GM18511 (cell line): ENCODE results near the gene PSENEN.

Source experiments
- ATAC-seq: cut with Tn5 transposase; IDR thresholded peaks from one replicate; pipeline ENCODE4 v1.9.1; 2021; ENCODE audit warnings: mild to moderate bottlenecking, moderate library complexity; ENCODE audit not compliant: unreplicated experiment

PSENEN gene, protein sequence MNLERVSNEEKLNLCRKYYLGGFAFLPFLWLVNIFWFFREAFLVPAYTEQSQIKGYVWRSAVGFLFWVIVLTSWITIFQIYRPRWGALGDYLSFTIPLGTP

GRCh38 chr19:35745328-35746086 is at the start of gene PSENEN, which contains the start of gene U2AF1L4:
PSENEN (plus strand) TSS chr19:35745651; CDS start chr19:35745931, 280 bp downstream.
U2AF1L4 (minus strand) TSS chr19:35745418; CDS start chr19:35745391, 27 bp downstream.
- peak; percentile 45 for ATAC-seq

- ATAC-seq, result no peak
Measured at GRCh38 chr19:35695895-35696422, 49.5 kb upstream of the PSENEN start.

DNA sequence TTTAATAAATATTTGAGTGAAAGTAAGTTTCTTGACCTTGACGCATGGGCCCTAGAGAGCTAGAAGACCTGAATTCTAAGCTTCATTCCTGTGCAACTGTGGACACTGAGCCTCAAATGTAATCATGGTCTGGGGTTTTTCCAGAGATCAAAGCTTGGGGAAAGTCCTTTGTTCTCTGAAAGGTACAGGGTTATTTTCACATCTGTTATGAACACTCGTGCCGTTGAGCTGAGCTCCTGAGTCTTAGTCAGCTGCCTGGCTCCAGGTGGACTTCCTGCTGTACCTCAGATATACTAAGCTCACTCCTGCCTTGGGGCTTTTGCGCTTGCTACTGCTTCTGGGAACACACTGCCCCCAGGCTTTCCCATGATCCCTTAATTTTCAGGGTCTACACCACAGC is 48.6 kb upstream of the PSENEN start:
- no peak for ATAC-seq

- ATAC-seq, result peak; percentile 97
Measured at GRCh38 chr19:35702223-35703012, 43.0 kb upstream of the PSENEN start.

DNA sequence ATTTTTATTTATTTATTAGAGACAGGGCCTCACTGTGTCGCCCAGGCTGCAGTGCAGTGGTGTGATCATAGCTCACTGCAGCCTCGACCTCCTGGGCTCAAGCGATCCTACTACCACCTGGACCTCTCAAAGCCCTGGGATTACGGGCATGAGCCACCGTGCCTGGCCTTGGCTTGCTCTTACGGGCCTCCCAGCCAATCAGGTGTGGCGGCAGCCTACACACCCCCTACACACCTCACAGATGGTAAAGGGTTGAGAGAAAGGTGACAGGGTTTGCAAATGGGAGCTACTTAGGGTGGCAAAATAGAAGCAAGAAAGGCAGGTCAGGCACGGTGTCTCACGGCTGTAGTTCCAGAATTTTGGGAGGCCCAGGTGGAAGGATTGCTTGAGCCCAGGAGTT is 42.1 kb upstream of the PSENEN start:
- no peak for ATAC-seq

DNA sequence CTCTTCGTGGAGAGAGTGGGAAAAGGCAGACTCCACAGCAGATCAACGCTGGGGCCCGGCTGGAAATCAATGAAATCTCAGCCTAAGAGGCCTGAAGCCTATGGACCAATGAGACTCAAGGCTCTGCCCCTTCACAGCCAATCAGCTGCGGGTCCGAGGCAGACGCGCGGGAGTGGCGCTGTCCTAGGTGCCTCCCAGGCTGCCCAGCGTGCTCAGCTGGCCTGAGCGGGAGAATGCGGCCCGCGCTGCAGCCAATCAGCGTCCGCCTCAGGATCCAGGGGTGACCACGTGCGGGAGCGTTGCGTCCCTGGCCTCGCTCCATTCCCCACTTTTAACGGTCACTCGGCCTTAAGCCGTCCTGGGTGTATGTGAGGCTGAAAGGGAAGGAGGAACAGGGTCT is 41.2 kb upstream of the PSENEN start, which contains the start of gene ZBTB32:
TSS of gene ZBTB32 (plus strand) at position 341 of the 400 bp plus-strand sequence. CDS start 10,069 bp downstream, outside the sequence.
- no peak for ATAC-seq

DNA sequence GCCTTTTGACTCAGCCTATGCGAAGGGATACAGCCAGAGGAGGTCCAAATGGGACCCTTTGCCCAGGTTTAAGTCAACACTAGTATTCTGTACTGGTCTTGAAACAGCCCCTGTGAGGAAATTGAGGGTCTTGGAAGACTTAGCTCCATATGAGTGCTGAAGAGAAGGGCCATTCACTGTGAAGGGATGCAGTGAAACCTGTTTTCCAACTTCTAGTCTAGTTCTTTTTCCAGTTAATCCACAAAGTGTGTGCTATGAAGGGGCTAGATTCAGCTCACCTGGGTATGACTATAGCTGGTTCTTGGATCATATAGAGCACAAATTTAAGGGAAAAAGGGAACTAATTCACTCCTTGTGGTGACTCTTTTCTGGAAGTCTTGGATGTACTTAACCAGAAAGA is 37.1 kb upstream of the PSENEN start:
- no peak for ATAC-seq

DNA sequence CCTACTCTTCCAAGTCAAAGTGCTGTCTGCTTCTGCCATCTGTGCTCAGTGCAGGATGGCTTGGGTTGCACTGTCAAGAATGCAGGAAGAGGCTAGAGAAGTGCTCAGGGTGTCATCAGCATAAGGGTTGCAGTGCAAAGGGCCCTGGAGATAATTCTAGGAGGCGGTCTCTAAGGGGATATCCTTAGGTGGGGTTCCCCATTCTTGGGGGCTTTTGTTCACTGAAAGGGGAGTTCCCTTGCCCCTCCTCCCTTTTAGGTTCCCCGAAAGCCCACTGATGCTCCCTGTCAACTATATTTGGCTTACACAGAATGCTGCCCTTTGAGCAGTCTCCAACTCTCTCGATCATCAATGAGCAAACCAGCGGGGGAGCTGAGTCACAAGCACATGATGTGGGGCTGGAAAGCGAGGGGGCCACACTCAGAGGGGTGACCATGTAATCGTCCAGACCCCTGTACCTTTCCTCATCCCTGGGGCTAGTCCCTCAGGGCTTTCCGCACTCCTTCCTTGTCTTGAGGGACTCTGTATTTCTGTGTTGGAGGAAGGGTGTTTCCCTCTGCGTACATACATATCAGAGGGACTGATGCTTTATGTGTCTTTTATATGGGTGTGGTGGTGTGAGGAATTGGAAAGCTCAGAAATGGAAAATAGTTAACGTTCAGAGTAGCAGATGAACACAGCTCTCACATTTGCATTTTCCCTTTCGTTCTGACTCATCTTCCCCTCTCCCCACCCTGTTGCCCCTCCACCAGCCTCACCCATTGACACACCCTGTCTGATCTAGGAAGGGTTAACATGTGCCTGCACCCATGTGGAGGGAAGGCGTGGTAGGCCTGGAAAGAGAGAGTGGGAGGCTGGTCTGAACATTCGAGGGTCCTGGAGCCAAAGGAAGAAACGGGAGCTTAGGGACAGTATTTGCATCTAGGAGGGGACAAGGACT is 34.4 kb upstream of the PSENEN start:
- ATAC-seq, result peak; percentile 47

- ATAC-seq, result no peak
Measured at GRCh38 chr19:35712567-35713505, 32.6 kb upstream of the PSENEN start.

DNA sequence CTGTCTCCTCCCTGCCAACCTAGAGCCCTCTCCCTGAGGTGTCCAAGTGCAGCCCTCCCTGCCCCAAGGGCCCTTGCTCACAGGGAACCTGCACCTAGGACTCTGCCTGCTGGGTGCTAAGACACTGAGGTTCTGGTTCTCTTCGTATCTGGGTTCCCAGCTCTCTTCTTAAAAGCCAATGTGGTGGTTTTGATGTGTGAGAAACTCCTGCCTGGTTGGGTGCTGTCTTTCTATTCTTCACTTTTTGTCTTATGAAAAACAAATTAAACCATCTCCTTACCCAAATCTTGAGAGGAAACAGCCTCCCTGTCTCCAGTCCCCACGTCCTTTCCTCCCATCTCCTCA is 32.0 kb upstream of the PSENEN start:
- no peak for ATAC-seq

DNA sequence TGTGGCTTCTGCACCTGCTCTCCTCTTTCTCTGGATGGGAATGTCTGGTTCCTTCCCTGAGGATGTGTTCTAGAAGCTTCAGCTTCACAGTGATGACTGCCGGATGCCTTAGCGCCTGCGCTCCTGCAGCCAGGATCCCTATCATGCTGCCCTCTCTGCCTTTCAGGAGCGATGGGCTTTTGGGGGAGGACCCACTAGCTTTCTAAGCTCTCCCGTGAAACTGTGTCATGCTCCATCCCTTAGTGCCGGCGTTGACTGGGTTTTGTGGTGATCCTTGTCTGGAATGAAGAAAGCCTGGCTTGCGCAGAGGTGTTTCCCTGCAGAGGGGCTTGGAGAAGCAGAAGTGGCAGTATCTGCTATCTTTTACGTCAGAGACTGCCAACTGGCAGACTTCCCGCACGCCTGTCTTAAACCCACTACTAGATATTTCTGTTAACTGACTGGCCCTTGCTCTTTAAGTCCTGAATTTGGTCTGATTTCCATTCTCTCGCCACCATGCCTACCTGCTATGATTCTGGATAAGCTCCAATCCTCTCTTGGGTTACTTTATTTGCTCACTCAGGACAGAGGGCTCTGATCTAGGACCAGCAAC is 31.5 kb upstream of the PSENEN start:
- ATAC-seq, result no peak

GRCh38 chr19:35714601-35715354 is 30.7 kb upstream of the PSENEN start:
- ATAC-seq, result no peak

DNA sequence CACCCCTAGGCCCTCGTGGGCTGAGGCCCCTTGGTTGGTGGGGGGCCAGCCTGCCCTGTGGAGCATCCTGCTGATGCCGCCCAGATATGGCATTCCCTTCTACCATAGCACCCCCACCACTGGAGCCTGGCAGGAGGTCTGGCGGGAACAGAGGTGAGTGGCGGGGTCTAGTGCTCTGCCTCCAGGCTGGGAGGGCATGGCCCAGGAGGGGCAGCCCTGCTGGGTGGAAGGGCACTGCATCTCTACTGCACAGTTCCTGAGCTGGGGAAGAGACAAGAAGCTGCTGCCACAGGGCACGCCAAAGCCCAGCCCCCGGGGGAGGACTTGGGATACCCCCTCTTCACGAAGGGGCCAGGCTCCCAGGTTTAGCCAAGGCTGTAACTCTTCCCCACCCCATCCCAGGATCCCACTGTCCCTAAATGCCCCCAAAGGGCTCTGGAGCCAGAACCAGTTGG is 30.1 kb upstream of the PSENEN start:
- ATAC-seq, result no peak

GRCh38 chr19:35715981-35716800 is 29.3 kb upstream of the PSENEN start:
- ATAC-seq, result peak; percentile 0

DNA sequence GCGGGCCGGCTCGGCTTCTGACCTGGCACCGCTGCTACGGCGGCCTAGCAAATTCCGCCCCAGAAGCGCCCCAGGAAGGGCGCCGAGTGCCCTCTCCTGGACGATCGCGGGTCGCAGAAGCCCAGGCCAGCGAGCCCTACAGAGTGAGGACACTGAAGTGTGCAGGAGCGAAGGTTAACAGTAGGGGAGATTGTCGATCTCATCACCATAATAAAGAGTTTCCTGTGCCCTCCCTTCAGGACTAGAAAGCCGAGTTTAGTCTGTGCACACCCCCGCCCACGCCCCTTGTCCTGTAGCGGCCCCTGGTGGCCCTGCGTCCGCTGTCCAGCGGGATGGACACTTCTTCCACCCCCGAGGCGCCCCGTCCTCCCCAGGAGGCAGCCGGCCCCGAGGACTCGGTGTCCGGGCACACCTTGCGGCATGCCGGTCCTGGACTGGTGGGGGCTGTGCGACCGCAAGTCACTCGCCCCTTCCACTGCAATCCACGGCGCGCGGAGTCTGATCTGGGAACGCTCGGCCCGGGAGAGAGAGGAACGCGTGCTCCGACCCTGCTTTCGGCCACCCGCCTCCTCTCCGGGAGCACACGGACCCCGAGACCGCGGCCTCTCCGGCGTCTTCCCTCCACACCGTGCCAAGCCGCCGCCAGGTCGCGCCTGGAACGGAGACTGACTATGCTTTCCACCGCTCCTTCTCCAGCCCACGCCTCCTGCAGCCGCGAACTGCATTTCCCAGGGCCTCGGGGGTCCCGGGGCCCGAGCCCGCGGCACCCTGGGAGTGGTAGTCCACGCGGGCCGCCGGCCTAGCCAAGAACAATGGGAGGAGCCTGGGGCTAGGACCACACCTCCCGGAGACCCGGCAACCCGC is 28.4 kb upstream of the PSENEN start:
- ATAC-seq, result peak; percentile 67

DNA sequence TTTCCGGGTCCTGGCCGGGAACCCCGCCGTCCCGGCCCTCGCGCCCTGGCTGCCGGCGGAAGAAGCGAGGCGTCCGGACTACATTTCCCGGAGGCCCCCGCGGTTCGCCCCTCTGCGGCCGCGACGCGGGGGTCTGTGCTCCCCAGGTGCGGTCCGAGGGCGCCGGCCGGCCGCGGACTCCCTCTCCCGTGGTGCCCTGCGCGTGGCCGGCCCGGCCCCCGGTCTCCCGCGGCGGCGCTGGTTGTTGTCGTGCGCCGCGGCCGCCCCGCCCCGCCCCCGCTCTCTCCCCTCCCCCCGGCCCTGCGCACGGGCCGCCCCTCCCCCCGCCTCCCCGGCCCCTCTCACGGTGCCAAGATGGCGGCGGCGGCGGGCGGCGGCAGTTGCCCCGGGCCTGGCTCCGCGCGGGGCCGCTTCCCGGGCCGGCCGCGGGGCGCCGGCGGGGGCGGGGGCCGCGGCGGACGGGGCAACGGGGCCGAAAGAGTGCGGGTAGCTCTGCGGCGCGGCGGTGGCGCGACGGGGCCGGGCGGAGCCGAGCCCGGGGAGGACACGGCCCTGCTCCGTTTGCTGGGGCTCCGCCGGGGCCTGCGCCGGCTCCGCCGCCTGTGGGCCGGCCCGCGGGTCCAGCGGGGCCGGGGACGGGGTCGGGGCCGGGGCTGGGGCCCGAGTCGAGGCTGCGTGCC is 27.6 kb upstream of the PSENEN start, which contains the start of gene KMT2B:
TSS of gene KMT2B (plus strand) at position 339 of the 680 bp plus-strand sequence. CDS start at position 355, 16 bp downstream.
- ATAC-seq, result peak; percentile 54
